Fibroblast of pulmonary artery (primary cell): ENCODE measurements around the gene TTC3.

Experiments
- DNase-seq: peaks from one replicate; pipeline ENCODE4 v3.0.0-alpha.2; 2010; ENCODE audit warnings: low read depth
- H3K4me3 ChIP-seq: replicated peaks from 2 replicates; pipeline ENCODE4 v1.5.1; 2011; ENCODE audit warnings: low read depth, mild to moderate bottlenecking, control low read depth, low read length, moderate library complexity
- TF ChIP-seq, protein P1 (sequence below): IDR thresholded peaks from 2 replicates; pipeline ENCODE4 v1.5.1; 2011; ENCODE audit warnings: mild to moderate bottlenecking, control low read depth, low read length, inconsistent platforms; ENCODE audit errors: missing control alignments

TTC3 gene

DNA sequence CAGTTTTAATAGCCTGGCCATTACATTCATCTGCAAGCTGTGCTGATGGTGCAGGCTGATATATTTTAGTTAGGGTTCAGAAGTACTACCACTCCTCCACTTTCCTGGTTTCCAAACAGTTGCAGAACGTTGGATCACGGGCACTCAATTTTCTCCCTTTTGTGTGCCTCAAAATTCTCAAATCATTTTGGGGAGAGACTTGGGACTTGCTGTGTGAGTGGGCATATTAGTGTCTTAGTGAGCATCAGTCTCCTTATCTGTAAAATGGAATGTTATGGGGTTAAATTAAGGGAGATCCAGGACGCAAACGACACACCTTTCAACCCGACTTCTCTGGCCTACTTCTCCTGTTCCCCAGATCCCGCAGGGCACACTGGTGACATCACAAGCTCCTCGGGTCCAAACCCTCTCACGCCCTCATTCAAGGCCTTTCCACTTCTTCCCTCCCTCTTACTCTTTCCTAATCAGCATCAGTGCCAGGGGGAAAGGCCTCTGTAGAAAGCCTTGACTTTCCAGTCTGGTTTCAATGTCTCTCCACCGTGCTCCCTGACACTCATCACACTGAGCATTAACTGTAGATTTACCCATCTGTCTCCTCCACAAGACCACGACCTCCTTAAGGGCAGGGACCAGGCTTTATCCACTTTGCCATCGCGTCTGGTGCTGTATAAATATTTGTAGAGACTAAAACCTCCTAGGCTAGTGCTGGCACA is 1.3 kb upstream of the TTC3 start:
- TF ChIP-seq, protein P1, sequence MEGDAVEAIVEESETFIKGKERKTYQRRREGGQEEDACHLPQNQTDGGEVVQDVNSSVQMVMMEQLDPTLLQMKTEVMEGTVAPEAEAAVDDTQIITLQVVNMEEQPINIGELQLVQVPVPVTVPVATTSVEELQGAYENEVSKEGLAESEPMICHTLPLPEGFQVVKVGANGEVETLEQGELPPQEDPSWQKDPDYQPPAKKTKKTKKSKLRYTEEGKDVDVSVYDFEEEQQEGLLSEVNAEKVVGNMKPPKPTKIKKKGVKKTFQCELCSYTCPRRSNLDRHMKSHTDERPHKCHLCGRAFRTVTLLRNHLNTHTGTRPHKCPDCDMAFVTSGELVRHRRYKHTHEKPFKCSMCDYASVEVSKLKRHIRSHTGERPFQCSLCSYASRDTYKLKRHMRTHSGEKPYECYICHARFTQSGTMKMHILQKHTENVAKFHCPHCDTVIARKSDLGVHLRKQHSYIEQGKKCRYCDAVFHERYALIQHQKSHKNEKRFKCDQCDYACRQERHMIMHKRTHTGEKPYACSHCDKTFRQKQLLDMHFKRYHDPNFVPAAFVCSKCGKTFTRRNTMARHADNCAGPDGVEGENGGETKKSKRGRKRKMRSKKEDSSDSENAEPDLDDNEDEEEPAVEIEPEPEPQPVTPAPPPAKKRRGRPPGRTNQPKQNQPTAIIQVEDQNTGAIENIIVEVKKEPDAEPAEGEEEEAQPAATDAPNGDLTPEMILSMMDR, result no peak
- peak overlapping the region; percentile 76 for H3K4me3 ChIP-seq
- peak; percentile 86 for DNase-seq

DNA sequence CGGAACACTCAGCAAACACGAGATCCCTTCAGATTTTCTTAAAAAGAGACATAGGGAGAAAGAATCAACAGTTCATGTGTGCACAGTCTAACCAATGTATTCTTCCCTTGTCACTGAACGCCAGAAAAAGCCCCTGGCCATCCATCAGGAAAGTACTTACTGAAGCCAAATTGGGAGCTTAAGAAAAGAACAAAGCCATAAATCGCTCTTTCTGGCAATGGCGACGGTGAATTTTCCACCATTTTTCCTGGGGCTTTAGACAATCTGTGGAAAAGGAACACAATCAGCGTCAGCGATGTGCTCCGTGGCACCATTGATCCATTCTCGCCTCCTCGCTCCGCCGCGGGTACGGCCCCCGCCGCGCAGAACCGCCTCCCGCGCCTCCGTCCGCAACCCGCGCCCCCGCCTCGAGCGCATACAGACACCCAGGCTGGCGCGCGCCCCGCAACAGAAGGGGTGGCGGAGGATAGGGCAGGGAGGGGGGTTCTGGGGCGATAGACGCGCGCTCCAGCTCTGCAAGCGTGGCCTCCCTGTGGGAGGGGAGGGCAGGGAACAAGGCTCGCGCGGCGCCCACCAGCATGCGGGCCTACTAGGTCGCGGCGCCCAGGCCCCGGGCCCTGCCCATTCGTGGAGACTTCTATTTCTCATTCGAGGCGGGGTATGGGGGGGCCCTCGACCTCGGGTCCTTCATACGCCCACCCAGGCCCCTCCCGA is 623 bp upstream of the TTC3 start:
- TF ChIP-seq, protein P1, result no peak
- DNase-seq, result peak; percentile 91
- peak overlapping the region; percentile 76 for H3K4me3 ChIP-seq

DNA sequence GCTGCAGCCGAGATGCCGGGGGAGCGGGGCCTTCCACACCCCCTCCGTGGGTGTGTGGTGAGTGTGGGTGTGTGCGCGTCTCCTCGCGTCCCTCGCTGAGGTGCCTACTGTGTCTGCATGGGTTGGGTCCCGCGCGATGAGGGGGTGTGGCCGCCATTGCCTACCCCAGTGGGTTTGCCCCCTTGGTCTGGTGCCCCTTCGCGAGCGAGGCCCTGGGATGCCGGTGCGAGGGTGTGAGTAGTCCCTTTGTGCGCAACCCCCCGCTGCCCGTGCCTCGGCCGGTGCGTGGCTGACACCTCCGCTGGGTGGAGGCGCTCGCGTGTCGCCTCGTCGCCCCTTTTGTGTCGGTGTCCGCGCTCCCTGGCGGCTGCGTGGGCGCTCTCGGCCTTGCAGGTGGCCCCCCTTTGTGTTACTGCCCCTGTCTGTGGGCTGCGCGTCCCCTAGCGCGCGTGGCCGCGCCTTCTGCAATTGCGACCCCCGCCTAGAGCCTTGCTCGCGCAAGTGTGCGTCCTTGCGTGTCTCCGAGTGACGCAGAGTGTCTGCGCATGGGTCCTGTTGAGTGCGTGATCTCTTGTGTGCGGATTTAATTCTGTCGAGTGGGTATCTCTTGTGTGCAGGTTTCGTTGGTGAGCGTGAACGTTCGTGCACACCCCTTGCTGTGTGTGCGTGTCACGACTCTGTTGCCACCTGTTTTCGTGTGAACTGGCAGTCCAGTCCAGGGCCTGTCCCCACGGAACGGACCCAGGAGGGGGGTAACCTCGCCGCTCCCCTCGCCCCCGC is 553 bp downstream of the TTC3 start:
- peak overlapping the region; percentile 67 for H3K4me3 ChIP-seq
- peak; percentile 51 for DNase-seq
- TF ChIP-seq, protein P1, result no peak

DNA sequence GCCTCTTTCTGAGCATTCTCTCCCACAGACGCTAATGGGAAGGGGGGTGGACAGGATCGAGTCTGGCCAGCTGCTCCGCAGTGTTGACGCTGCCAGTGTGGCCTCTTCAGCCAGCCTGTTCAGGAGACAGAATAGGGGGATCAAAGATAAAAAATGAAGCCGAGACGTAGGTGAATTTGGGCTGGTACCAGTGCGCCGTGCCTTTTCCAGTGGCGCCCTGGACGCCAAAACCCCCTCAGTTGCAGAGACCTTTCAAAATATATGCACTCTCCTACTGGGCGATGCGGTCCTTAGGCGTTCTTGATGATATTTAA is 1.1 kb downstream of the TTC3 start:
- DNase-seq, result no peak

DNA sequence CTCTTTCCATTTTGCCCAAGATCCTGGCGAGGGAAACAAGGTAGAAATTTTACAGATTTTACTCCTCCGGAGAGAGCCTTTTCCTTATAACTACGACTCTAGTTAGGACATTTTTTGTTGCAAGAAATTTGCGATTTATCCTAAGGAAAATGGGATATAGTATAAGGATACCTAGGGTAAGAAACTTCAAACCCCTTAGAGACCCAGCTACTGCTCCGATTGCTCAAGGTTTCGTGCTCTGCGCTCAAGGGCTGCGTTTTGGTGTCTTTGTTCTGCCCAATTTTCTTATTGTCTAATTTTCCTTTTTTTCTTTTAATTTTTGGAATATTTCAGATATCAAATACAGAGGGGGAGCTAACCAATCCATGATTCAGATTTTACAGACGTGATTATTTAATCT is 1.5 kb downstream of the TTC3 start:
- TF ChIP-seq, protein P1, result no peak
- peak overlapping the region; percentile 67 for H3K4me3 ChIP-seq
- DNase-seq, result no peak

More for the DNA sequence above, 1.1 kb downstream of the TTC3 start:
- peak overlapping the region; percentile 67 for H3K4me3 ChIP-seq
- TF ChIP-seq, protein P1, result no peak

DNA sequence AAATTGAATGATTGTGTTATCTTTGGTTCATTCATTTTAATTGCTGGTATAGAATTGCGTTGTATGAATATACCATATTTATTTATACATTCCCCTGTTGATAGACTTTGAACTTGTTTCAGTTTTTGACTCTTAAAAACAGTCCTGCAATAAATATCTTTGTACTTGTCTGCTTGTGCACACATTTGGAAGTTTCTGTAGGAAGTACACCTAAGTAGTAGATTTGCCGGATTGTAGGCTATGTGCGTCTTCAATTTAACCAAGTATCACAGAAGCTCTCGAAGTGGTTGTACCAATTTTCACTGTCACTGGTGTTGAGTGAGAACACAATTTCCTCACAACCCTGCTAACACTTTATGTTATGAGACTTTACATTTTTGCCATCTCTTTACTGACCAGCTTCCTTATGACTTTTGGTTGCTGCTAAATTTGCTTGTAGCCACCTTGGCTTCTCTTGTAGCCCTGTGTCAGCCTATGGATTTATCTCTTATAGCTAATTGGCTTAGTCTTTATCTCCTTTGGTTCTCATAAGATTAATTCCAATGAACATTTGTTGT is 2.2 kb downstream of the TTC3 start:
- H3K4me3 ChIP-seq, result peak overlapping the region; percentile 67
- TF ChIP-seq, protein P1, result no peak
- no peak for DNase-seq
